ENCODE data around the gene UBE2G1.

Gene UBE2G1

DNA sequence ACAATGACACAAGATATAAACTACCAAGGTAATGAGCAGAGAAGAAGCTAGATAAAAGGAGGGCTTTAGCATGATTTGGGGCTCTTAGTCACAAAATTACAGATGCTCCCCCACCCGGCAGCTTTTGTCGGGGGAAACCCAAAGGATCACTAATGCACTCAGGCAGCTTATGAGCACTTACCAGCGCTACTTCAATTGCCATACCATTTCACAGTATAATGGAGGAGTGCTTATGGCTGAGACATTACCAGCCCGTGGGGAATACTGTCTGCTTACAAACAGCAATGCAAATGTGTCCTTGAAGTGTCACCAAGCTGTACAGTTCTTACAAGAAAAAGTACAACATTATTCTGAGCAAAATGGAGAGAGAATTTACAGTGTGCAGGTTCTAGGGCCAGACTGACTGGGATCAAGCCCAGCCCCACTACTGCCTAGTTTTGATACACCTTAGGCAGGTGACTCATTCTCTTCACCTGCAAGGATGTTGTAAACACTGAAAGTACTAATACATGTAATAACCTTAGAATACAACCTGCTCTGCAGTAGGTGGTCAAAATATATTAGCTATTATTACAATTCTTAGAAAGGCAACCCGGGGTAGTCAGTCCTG is 119.0 kb downstream of the UBE2G1 start:
- no peak for DNase-seq (ENCODE audit: low read depth)

DNA sequence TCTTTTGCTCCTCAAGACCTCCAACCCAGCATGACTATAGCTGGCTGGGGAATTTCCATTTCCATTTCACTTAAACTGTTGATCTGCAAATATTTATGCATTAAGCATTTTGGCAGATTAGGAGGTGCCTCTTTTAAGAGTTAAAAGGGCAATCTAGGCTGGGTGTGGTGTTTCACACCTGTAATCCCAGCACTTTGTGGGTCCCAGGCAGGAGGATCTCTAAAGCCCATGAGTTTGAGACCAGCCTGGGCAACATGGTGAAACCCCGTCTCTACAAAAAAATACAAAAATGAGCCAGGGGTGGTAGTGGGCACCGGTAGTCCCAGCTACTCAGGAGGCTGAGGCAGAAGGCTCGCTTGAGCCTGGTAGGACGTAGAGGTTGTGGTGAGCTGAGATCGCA is 119.8 kb downstream of the UBE2G1 start:
- no peak for DNase-seq (ENCODE audit: low read depth)

DNA sequence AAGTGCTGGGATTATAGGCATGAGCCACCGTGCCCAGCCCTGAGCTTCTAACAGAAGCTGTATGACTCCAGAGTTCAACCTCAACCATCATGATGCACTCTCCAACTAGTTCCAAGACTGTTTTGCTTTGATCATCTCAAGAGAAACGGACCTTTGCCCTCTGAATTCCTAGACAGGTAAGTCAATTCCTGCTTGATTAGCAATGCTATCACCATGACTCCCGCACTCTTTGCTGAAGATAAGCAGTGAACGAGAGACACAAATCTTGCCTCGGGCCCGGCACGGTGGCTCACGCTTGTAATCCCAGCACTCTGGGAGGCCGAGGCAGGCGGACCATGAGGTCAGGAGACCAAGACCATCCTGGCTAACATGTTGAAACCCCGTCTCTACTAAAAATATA is 124.9 kb downstream of the UBE2G1 start:
- no peak for DNase-seq (ENCODE audit: low read depth)

DNA sequence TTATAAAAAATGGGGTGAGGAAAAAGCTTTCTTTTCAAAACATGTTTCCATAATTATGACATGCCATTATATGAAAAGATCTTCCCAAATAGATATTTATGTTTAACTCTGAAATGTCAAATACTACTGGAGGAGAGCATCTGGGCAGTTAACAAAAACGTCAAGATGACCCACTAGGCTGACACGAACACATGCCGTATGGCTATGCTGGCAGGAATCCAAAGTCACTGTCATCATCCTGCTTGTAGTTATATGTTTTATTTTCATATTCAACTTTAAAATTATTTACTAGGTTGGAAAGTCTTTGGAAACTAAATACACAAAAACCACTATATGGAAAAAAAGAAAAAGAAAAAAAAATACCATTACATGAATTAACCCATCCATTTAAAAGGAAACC is 130.0 kb downstream of the UBE2G1 start:
- DNase-seq (ENCODE audit: low read depth), result no peak

DNA sequence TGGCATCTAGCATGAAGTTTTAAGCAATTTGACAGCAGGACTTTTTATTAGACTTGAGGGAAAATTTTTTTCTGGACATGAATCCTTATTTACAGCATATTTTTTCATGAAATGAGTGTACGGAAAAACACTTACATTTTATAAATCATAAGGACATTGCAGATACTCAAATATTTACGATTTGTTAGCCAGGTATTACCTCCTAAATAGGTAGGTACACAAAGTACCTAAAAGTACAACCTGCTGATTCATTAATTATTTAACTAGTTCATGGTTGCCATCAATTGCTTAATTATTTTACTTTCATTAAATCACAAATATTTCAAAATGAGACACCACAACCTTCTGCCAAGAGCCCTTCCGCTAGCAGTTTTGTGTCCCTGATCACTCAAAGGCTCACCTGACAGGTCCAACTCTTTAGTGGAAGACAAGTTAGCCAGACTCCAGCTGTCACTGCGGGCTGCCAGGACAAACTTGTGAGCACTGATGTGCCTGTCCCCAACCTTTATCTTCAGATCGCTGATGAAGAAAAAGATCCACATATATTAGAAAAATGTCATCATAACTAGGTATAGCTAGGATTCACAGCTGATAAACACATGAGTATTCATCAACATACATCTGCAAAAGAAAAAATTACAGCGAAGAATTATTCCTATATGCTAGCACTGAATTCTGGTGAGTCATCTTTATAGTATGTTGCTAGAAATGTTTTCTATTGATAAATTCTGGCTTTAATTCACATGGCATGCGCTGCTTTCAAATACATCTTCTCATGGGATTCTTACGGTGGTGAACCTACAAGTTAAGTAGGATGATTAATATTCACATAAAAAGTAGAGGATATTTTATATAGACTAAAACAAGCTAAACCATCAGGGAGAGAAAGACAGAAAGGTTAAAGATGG is 130.8 kb downstream of the UBE2G1 start:
- DNase-seq (ENCODE audit: low read depth), result peak; percentile 53

DNA sequence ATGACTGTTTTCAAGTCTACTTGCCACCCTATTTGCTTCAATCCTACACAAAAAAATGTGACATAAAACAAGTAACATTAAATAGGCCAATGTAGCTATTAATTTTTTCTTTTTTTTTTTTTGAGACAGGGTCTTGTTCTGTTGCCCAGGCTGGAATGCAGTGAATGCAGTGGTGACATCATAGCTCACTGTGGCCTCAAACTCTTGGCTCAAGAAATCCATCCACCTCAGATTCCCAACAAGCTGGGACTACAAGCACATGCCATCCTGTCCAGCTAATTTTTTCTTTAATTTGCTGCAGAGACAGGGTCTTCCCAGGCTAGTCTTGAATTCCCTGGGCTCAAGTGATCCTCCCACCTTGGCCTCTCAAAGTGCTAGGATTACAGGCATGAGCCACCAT is 132.1 kb downstream of the UBE2G1 start:
- peak; percentile 31 for DNase-seq (ENCODE audit: low read depth)

DNA sequence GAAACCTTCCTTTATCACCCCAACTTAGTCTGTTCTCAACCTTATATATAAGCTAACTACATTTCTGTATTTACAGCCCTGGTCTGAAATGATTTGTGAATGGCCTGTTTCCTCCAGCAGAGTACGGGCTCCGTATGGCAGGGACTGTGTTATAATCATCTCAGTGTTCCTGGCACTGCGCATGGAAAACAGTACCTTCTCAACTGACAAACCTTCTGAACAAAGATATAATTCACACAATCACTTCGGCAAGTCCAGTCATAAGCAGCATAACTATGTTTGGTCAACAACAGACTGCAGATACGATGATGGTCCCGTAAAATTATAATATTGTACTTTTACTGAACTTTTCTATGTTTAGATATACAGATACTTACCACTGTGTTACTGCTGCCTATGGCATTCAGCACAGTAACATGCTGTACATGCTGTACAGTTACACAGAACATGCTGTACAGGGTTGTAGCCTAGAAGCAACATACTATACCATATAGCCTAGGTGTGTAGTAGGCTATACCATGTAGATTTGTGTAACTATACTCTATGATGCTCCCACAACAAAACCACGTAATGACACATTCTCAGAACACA is 132.7 kb downstream of the UBE2G1 start:
- no peak for DNase-seq (ENCODE audit: low read depth)

DNA sequence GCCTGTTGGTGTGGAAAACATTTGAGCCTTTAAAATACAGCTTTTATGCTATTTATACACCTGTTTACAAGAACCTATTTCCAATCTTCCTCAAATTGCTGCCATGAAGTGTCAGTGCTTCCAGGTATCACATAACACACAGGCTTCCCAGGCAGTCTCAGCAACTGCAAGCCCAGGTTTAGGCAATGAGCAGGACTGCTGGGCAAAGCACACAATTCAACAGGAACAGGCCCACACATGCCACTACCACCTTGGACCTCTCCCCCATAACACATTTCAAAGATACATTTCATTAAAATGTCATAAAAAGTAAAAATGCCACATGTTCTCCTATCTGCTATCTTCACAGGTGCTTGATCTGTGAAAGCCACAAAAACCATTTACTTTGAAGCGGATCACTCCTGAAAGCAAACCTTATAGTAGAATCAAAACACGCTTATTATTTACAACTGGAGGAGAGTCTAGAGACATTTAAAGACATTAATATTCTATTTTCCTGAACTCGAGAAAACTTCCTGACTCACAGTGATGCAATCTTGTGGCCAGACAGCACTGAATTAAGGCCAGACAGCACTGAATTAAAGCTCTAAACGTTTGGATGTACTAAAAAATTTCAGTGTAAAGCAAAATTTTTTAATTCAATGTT is 134.2 kb downstream of the UBE2G1 start:
- DNase-seq (ENCODE audit: low read depth), result peak; percentile 86

DNA sequence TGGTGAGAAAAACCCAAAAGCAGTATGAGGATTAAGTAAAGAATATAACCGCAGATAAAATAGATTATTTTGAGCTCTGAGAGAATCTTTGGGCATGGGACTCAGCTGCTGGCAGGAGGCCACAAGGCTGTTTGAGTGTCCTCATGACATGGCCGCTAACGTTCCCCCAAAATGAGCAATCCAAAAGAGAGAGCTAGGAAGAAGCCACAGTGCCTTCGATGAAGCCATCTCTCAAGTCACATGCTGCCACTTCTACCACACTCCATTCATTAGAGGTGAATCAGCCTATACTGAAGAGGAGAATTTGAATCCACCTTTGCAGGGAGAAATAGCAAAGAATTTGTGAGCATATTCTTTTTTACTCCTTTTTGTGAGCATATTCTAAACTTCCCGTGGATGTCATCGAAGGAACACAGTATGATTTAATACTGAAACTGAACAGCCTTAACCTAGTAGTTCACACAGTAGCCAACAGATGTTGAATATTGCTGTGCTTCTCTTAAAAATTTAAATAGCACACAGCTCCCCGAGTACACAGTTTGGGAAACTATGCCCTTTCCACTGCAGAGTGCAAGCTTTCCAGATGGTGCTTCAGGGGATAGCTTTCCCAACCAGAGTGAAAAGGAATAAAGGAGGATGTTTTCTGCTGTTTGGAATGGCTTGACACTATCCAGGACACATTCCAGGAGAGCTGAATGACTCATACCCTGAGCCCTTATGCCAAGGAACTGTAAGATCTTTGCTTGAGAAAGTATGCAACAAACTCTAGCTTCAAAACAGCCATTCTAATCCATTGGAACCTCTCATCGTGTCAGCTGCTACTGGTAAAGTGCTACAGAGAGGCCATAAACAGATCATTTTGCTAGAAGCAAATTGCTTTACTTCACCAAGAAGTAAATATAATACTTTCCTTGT is 136.6 kb downstream of the UBE2G1 start:
- peak; percentile 92 for DNase-seq (ENCODE audit: low read depth)

DNA sequence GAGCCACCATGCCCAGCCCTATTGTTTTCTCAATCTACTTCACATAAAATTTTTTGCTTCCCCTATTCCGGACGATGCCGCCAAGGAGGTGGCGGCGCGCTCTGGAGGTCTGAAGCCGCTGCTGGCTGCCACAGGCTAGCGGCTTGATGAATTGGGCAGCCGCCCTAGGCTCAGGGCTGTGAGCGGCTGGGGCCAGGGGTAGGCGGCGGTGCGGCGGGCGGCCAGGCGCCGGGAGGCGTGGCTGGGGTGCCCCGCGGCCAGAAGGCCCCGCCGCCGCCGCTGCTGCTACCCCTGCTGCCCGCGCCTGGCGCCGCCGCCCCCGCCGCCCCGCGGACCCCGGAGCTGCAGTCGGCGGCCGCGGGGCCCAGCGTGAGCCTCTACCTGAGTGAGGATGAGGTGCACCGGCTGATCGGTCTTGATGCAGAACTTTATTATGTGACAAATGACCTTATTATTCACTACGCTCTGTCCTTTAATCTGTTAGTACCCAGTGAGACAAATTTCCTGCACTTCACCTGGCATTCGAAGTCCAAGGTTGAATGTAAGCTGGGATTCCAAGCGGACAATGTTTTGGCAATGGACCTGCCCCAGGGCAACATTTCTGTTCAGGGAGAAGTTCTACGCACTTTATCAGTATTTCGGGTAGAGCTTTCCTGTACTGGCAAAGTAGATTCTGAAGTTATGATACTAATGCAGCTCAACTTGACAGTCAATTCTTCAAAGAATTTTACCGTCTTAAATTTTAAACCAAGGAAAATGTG is 144.4 kb downstream of the UBE2G1 start:
- no peak for DNase-seq (ENCODE audit: low read depth)

DNA sequence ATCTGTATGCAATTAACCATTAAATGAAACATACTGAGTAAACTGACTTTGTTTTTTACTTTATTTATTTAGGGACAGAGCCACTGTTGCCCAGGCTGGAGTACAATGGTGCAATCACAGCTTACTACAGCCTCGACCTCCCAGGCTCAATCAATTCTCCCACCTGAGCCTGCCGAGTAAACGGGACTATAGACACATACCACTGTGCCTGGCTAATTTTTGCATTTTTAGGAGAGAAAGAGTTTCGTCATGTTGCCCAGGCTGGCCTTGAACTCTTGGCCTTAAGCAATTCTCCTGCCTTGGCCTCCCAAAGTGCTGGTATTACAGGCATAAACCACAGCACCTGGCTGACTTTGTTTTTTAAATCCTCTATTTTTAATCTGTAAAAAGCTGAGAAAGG is 145.3 kb downstream of the UBE2G1 start:
- DNase-seq (ENCODE audit: low read depth), result no peak

DNA sequence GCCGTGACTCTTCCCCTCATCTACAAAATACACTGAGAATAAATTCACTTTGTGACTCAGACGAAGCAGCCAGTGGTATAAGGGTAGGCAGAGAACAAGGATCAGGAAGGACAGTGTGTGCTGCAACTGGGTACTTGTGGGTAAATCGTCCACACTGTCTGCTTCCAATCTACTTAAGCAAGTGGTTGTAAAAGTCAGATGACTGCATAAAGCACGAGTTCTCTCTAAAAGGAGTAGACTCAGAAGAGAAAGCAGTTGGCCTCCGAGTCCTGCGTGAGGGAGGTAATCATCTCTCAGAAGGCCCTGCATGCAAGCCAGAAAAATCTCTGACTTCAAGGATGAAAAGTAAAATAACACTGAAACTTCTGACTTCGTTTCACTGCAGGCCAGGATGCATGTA is 145.8 kb downstream of the UBE2G1 start:
- peak; percentile 65 for DNase-seq (ENCODE audit: low read depth)
